Middle frontal gyrus (tissue), 1 donor: ENCODE results near the gene PSMC1.
"Not testable (repeated sequence)": the region's sequence is repeated elsewhere in the genome, so short reads cannot be mapped to it uniquely, and the experiment has no call there.

Experiments
- DNase-seq: peaks from one replicate; pipeline ENCODE4 v3.0.0-alpha.2; 2015; ENCODE audit warnings: low spot score; ENCODE audit errors: extremely low spot score

The PSMC1 gene

GRCh38 chr14:90256354-90257131, at the start of gene PSMC1:
PSMC1 (plus strand) TSS chr14:90256553; CDS start chr14:90256598, 45 bp downstream.
- peak; percentile 89 for DNase-seq

- no peak for DNase-seq
These were observed 43.1 kb upstream of the PSMC1 start for GRCh38 chr14:90213099-90213748.

GRCh38 chr14:90228478-90228877, 27.9 kb upstream of the PSMC1 start:
- no peak for DNase-seq

GRCh38 chr14:90229942-90230341, 26.4 kb upstream of the PSMC1 start:
- DNase-seq, result not testable (repeated sequence)

- no peak for DNase-seq
These were observed 21.0 kb upstream of the PSMC1 start for GRCh38 chr14:90235179-90235976.

GRCh38 chr14:90239139-90239538, 17.2 kb upstream of the PSMC1 start:
- no peak for DNase-seq

- no peak for DNase-seq
These were observed 13.9 kb upstream of the PSMC1 start for GRCh38 chr14:90242444-90242843.

- DNase-seq, result no peak
These were observed 9.4 kb upstream of the PSMC1 start for GRCh38 chr14:90246936-90247335.

- not testable (repeated sequence) for DNase-seq
These were observed 8.9 kb upstream of the PSMC1 start for GRCh38 chr14:90247441-90247840.

- DNase-seq, result no peak
These were observed 7.8 kb upstream of the PSMC1 start for GRCh38 chr14:90248594-90248993.

GRCh38 chr14:90253826-90254225, 2.5 kb upstream of the PSMC1 start:
- DNase-seq, result no peak

GRCh38 chr14:90255871-90256270, 482 bp upstream of the PSMC1 start:
- DNase-seq, result no peak

- DNase-seq, result no peak
These were observed 7.5 kb downstream of the PSMC1 start for GRCh38 chr14:90263748-90264449.

- no peak for DNase-seq
These were observed 10.2 kb downstream of the PSMC1 start for GRCh38 chr14:90266441-90267154.

- DNase-seq, result no peak
These were observed 12.1 kb downstream of the PSMC1 start for GRCh38 chr14:90268420-90268819.

GRCh38 chr14:90272523-90272922, 16.2 kb downstream of the PSMC1 start:
- DNase-seq, result no peak

- no peak for DNase-seq
These were observed 17.2 kb downstream of the PSMC1 start for GRCh38 chr14:90273532-90273931.

- DNase-seq, result no peak
These were observed 17.7 kb downstream of the PSMC1 start for GRCh38 chr14:90274019-90274418.

- no peak for DNase-seq
These were observed 18.6 kb downstream of the PSMC1 start for GRCh38 chr14:90274808-90275457.

- no peak for DNase-seq
These were observed 19.1 kb downstream of the PSMC1 start for GRCh38 chr14:90275458-90275814.
